Transverse colon (tissue), 4 donors: ENCODE data around the gene SKIDA1. TPM values are rescaled to one million over a fixed set of nuclear protein-coding genes. Genes with fewer than 3 reads are reported as not detected.

Experiments
- DNase-seq: peaks from one replicate; pipeline ENCODE4 v3.0.0-alpha.2; 2019
- H3K27ac ChIP-seq, 4 donors: fragments of 200-600 bp; sonication (generic); 2 replicates each; pipeline ENCODE4 v1.5.1; 2016 to 2018; ENCODE audit warnings: inconsistent platforms in 4 of 4
- H3K27me3 ChIP-seq: fragments of 200-600 bp; sonication (generic); 2 replicates; pipeline ENCODE4 v1.5.1; 2017; ENCODE audit warnings: inconsistent platforms
- H3K36me3 ChIP-seq, 4 donors: fragments of 200-600 bp; sonication (generic); 2 replicates each; pipeline ENCODE4 v1.5.1; 2017 to 2019; ENCODE audit warnings: inconsistent platforms in 4 of 4
- H3K4me1 ChIP-seq, 4 donors: fragments of 200-600 bp; sonication (generic); 2 replicates each; pipeline ENCODE4 v1.5.1; 2017 to 2020; ENCODE audit warnings: inconsistent platforms in 4 of 4
- H3K4me3 ChIP-seq, 4 donors: fragments of 200-600 bp; sonication (generic); 1 replicate in 1 of 4; 2 replicates in 3 of 4; pipeline versions ENCODE4 v1.5.1 to v1.6.1; 2017 to 2019; ENCODE audit warnings: inconsistent platforms in 4 of 4
- H3K9me3 ChIP-seq, 2 donors: fragments of 200-600 bp; sonication (generic); 2 replicates each; pipeline ENCODE4 v1.5.1; 2017 to 2019; ENCODE audit warnings: inconsistent platforms in 2 of 2
- EP300 ChIP-seq: sonication (generic); formaldehyde crosslinking; IDR thresholded peaks from one replicate; pipeline ENCODE4 v1.6.1; 2017; ENCODE audit warnings: antibody characterized with exemption, low read depth
- POLR2A ChIP-seq: fragments of 450-650 bp; IDR thresholded peaks from one replicate; pipeline ENCODE4 v1.6.1; 2016; ENCODE audit warnings: antibody characterized with exemption, mild to moderate bottlenecking, moderate library complexity
- POLR2AphosphoS5 ChIP-seq, 3 donors: sonication (generic); formaldehyde crosslinking; IDR thresholded peaks; one replicate each; pipeline ENCODE4 v1.6.1; 2016; ENCODE audit warnings: antibody characterized with exemption in 3 of 3
- WGBS, 2 donors: methylation state at CpG; one replicate each; pipeline ENCODE4 v1.1.5; 2018; ENCODE audit warnings: low coverage in 1 of 2; 5-methylcytosine and 5-hydroxymethylcytosine counted together
- in situ Hi-C, 4 donors: fragments of 200-750 bp; cut with MboI; loops; one replicate each; pipeline versions ENCODE4 v1.15.0 to v1.15.1; 2017; ENCODE audit warnings: low sequenced_read_pairs in 3 of 4, low pct_ligation_motif_present in 1 of 4, low pct_unique_long_range_greater_than_20kb in 1 of 4
- intact Hi-C: fragments of 100-400 bp; cut with DNase I; formaldehyde crosslinking; loops from one replicate; pipeline ENCODE4 v1.15.1; 2023; ENCODE audit warnings: low total_unique reads
- total RNA-seq, 4 donors: library from RNA; depleted of rRNA; stranded (reverse); fragments of >200 nt; gene quantifications; one replicate each; pipeline ENCODE4 v1.1.0, GENCODE V29; 2016
- TF ChIP-seq, protein P1 (sequence below), 5 experiments: fragments of 200-600 bp in 3 of 5; fragments of 450-650 bp in 2 of 5; sonication (generic) in 3 of 5; IDR thresholded peaks; 1 replicate in 2 of 5; 2 replicates in 3 of 5; pipeline ENCODE4 v1.5.1; 2016 to 2017; ENCODE audit warnings: antibody characterized with exemption in 5 of 5, inconsistent platforms in 3 of 5, mild to moderate bottlenecking in 2 of 5, moderate library complexity in 1 of 5

SKIDA1 gene
- total RNA-seq, 4 donors from 2014 or later, result 0.27 to 0.60 TPM; not detected in 2

DNA sequence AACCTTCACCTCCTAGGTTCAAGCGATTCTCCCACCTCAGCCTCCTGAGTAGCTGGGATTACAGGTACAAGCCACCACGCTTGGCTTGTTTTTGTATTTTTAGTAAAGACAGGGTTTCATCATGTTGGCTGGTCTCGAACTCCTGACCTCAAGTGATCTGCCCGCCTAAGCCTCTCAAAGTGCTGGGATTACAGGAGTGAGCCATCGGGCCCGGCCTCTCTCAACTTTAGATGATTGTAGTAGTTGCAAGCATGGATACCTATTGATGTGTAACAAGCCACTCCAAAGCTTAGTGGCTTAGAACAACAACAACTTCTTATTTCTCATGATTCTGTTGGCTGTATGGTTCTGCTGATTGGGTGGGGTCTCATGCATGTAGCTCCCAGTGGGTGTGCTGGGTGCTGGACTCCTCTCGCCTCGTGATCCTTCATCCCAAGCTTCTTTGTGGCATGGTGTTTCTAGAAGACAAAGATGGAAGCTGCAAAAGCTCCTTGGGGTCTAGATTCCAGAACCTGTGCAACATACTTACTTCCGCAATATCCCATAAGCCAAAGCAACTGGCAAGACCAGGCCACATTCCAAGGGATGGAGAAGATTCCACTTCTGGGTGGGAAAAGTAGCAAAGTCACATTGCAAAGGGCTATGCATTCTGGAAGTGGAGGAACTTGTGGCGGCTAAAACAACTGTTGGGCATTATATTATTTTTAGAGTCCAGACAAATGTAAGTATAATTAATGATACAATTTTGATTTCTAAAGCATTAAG is 37.9 kb downstream of the SKIDA1 start:
- WGBS, 2 donors, result 93 to 100% methylated on average over 1 to 10 of the region's 10 CpGs
- intact Hi-C loops (no loop called here), in situ Hi-C loops (loop anchor here (25.0 kb wide), 4 partner anchors 200 to 1500 kb away; no protein-coding TSS in a partner anchor)
- H3K36me3 ChIP-seq, result no peaks in the 10 kb centered on the region
- peaks cover 25% of the 10 kb centered on the region for H3K27me3 ChIP-seq
- no peaks in the 10 kb centered on the region for H3K9me3 ChIP-seq
- no peaks in the 10 kb centered on the region for H3K4me1 ChIP-seq
- DNase-seq, result no peak
- no peak for TF ChIP-seq POLR2AphosphoS5 (IDR thresholded peaks at IDR 0.05)
- TF ChIP-seq, protein P1, sequence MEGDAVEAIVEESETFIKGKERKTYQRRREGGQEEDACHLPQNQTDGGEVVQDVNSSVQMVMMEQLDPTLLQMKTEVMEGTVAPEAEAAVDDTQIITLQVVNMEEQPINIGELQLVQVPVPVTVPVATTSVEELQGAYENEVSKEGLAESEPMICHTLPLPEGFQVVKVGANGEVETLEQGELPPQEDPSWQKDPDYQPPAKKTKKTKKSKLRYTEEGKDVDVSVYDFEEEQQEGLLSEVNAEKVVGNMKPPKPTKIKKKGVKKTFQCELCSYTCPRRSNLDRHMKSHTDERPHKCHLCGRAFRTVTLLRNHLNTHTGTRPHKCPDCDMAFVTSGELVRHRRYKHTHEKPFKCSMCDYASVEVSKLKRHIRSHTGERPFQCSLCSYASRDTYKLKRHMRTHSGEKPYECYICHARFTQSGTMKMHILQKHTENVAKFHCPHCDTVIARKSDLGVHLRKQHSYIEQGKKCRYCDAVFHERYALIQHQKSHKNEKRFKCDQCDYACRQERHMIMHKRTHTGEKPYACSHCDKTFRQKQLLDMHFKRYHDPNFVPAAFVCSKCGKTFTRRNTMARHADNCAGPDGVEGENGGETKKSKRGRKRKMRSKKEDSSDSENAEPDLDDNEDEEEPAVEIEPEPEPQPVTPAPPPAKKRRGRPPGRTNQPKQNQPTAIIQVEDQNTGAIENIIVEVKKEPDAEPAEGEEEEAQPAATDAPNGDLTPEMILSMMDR (IDR thresholded peaks at IDR 0.05), result no peak
- TF ChIP-seq EP300, result no peak
- no peak overlapping the region for H3K4me3 ChIP-seq
- H3K27ac ChIP-seq, result no peak overlapping the region

DNA sequence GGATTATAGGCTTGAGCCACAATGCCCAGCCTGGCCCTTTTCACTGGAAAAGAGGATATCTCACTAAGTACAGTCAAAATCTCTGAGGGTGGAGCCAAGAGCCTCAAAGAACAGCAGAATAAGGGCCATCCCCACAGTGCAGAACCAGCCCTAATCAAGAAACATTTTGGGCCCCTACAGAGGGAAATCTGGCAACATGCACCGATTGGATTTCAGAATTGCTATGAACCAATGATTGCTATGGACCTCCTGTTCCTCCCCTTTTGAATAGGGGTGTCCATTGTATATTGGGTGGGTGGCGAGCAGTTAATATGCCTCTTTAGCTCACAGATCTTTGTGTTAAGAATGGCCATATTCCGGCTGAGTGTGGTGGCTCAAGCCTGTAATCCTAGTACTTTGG is 42.7 kb downstream of the SKIDA1 start:
- no peak for TF ChIP-seq POLR2A
- TF ChIP-seq POLR2AphosphoS5 (IDR thresholded peaks at IDR 0.05), result no peak
- TF ChIP-seq EP300, result no peak
- TF ChIP-seq, protein P1 (IDR thresholded peaks at IDR 0.05), result no peak
- Histone ChIP-seq H3K36me3 (no peaks in the 10 kb centered on the region), H3K4me3 (no peak overlapping the region), H3K27me3 (no peaks in the 10 kb centered on the region), H3K27ac (no peak overlapping the region), H3K9me3 (no peaks in the 10 kb centered on the region), H3K4me1 (no peaks in the 10 kb centered on the region)
- 95 to 100% methylated on average over 2 to 3 of the region's 3 CpGs for WGBS, 2 donors
- DNase-seq, result no peak
- in situ Hi-C loops, result loop anchor here (25.0 kb wide), 4 partner anchors 196 to 1504 kb away; no protein-coding TSS in a partner anchor
- intact Hi-C loops, result no loop called here

DNA sequence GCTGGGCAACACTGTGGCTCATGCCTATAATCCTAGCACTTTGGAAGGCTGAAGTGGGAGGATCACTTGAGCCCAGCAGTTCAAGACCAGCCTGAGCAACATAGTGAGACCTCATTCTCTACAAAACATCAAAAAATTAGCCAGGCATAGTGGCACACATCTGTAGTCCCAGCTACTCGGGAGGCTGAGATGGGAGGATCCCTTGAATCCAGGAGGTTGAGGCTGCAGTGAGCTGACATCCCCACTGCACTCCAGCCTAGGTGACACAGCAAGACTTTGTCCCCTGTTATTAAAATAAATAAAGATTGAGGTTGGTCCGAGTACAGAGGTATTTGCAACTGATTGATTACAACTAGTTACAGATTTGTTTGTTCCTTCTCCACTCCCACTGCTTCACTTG is 44.1 kb downstream of the SKIDA1 start:
- Histone ChIP-seq H3K9me3 (no peaks in the 10 kb centered on the region), H3K27me3 (no peaks in the 10 kb centered on the region), H3K4me3 (no peak overlapping the region), H3K4me1 (no peaks in the 10 kb centered on the region), H3K27ac (no peak overlapping the region), H3K36me3 (no peaks in the 10 kb centered on the region)
- 79 to 83% methylated on average over 1 to 2 of the region's 2 CpGs for WGBS, 2 donors
- no peak for TF ChIP-seq POLR2AphosphoS5 (IDR thresholded peaks at IDR 0.05)
- TF ChIP-seq, protein P1 (IDR thresholded peaks at IDR 0.05), result no peak
- TF ChIP-seq POLR2A, result no peak
- no peak for TF ChIP-seq EP300
- in situ Hi-C loops, result loop anchor here (25.0 kb wide), 4 partner anchors 194 to 1506 kb away; no protein-coding TSS in a partner anchor
- intact Hi-C loops, result no loop called here
- DNase-seq, result no peak

DNA sequence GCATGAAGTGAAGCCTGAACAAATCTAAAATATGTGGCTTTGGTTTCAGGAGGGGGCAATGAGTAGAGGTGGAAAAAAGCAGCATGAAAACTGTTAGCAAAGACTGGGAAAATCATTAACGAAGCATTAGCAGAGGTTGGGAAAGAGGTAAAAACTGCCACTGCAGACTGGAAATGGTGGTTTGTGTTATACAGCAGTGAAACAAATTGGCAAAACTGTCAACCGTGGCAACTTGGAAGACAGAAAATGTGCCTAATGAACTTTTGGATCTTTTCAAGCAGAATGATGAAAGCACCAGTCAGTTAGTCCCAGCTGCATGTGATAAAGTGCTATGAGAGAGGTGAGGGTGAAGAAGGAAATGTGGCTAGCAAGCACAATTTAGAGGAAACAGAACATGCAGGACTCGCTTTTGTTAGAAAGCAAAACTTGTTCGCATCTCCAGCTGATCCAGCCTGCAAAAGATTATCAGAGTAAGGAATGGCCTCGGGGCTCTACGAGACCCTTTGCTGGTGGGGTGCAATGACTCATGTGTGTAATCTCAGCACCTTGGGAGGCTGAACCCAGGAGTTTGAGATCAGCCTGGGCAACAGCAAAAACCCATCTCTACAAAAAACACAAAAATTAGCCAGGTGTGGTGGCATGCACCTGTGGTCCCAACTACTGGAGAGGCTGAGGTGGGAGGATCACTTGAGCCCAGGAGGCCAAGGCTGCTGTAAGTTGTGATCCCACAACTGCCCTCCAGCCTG is 45.7 kb downstream of the SKIDA1 start:
- Histone ChIP-seq H3K4me1 (no peaks in the 10 kb centered on the region), H3K27me3 (no peaks in the 10 kb centered on the region), H3K4me3 (no peak overlapping the region), H3K9me3 (no peaks in the 10 kb centered on the region), H3K36me3 (no peaks in the 10 kb centered on the region), H3K27ac (no peak overlapping the region)
- DNase-seq, result no peak
- in situ Hi-C loops, result loop anchor here (25.0 kb wide), 4 partner anchors 192 to 1508 kb away; no protein-coding TSS in a partner anchor
- 78 to 88% methylated on average over 5 to 6 of the region's 6 CpGs for WGBS, 2 donors
- TF ChIP-seq POLR2AphosphoS5 (IDR thresholded peaks at IDR 0.05), result no peak
- no peak for TF ChIP-seq POLR2A
- TF ChIP-seq EP300, result no peak
- TF ChIP-seq, protein P1 (IDR thresholded peaks at IDR 0.05), result no peak
- intact Hi-C loops, result no loop called here
